HUES6 (cell line): ENCODE measurements around the gene PDX1.

Experiments
- H3K27ac ChIP-seq: 2 replicates; pipeline ENCODE4 v1.7.0; 2013; ENCODE audit warnings: low read depth, mild to moderate bottlenecking, low read length, inconsistent platforms
- H3K27me3 ChIP-seq: 2 replicates; pipeline ENCODE4 v1.6.1; 2013; ENCODE audit warnings: low read length; ENCODE audit not compliant: control insufficient read depth, insufficient read depth
- H3K36me3 ChIP-seq: 2 replicates; pipeline ENCODE4 v1.6.1; 2013; ENCODE audit warnings: low read length; ENCODE audit not compliant: control insufficient read depth, insufficient read depth
- H3K4me1 ChIP-seq: 2 replicates; pipeline ENCODE4 v1.6.1; 2013; ENCODE audit warnings: low read length; ENCODE audit not compliant: control insufficient read depth, insufficient read depth
- H3K4me3 ChIP-seq: 2 replicates; pipeline ENCODE4 v1.5.1; 2013; ENCODE audit warnings: low read depth, low read length
- H3K9ac ChIP-seq: one replicate; pipeline ENCODE4 v1.6.1; 2013; ENCODE audit warnings: mild to moderate bottlenecking, low read length
- H3K9me3 ChIP-seq: 2 replicates; pipeline ENCODE4 v1.6.1; 2013; ENCODE audit warnings: low read depth, low read length; ENCODE audit not compliant: control insufficient read depth, insufficient read depth

PDX1 gene

DNA sequence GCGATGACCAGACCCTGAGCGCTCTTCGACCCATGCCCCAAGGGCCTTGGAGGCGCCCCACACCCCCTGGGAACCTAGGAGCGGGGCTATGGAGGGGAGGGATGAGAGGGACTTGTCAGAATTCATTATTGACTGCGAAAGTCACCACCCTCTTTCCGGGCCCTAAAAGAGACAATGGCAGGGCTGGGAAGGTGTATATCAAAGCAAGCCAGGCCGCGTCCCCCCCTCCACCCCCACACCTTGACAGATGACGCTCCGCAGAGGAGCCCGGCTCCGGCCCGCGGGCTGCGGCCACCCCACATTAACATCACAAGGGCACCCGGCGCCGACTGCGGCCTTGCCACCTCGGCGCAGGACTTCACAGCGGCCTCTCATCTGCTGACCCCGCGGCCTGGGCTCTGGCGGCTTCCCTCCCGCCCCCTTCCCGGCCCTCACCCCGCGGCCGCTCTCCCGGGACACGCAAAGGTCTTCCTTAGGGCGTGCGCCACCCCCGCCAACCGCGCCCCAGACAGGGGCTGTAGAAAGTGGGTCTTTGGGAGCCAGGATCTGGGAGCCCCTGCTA, 46.9 kb downstream of the PDX1 start:
- H3K36me3 ChIP-seq: no peaks in the 10 kb centered on the region
- H3K9ac ChIP-seq: peak overlapping the region; percentile 97
- H3K4me1 ChIP-seq: peaks cover 77% of the 10 kb centered on the region
- H3K27ac ChIP-seq: peak overlapping the region; percentile 15; the same call in 1 of the 2 replicates
- peak overlapping the region; percentile 80 for H3K4me3 ChIP-seq
- peaks cover 100% of the 10 kb centered on the region for H3K27me3 ChIP-seq
- H3K9me3 ChIP-seq: no peaks in the 10 kb centered on the region

GRCh38 chr13:27967203-27967735, 47.5 kb downstream of the PDX1 start:
- Histone ChIP-seq H3K4me1 (peaks cover 77% of the 10 kb centered on the region), H3K4me3 (peak overlapping the region; percentile 80; the same call in 1 of the 2 replicates), H3K9ac (peak overlapping the region; percentile 97), H3K27ac (peak overlapping the region; percentile 15; the same call in 1 of the 2 replicates), H3K36me3 (no peaks in the 10 kb centered on the region), H3K9me3 (no peaks in the 10 kb centered on the region), H3K27me3 (peaks cover 100% of the 10 kb centered on the region)

- Histone ChIP-seq H3K27me3 (peaks cover 100% of the 10 kb centered on the region), H3K9ac (peak overlapping the region; percentile 97), H3K4me3 (peak overlapping the region; percentile 80), H3K27ac (no peak overlapping the region; the same call in 1 of the 2 replicates), H3K4me1 (peaks cover 76% of the 10 kb centered on the region), H3K36me3 (no peaks in the 10 kb centered on the region), H3K9me3 (no peaks in the 10 kb centered on the region)
Observed at GRCh38 chr13:27967736-27968315, 48.0 kb downstream of the PDX1 start.

- Histone ChIP-seq H3K36me3 (no peaks in the 10 kb centered on the region), H3K27me3 (peaks cover 100% of the 10 kb centered on the region), H3K9ac (peak overlapping the region; percentile 97), H3K9me3 (no peaks in the 10 kb centered on the region), H3K4me1 (peaks cover 70% of the 10 kb centered on the region), H3K4me3 (peak overlapping the region; percentile 80), H3K27ac (peak overlapping the region; percentile 54; the same call in 1 of the 2 replicates)
Observed at GRCh38 chr13:27968316-27969081, 48.7 kb downstream of the PDX1 start.

DNA sequence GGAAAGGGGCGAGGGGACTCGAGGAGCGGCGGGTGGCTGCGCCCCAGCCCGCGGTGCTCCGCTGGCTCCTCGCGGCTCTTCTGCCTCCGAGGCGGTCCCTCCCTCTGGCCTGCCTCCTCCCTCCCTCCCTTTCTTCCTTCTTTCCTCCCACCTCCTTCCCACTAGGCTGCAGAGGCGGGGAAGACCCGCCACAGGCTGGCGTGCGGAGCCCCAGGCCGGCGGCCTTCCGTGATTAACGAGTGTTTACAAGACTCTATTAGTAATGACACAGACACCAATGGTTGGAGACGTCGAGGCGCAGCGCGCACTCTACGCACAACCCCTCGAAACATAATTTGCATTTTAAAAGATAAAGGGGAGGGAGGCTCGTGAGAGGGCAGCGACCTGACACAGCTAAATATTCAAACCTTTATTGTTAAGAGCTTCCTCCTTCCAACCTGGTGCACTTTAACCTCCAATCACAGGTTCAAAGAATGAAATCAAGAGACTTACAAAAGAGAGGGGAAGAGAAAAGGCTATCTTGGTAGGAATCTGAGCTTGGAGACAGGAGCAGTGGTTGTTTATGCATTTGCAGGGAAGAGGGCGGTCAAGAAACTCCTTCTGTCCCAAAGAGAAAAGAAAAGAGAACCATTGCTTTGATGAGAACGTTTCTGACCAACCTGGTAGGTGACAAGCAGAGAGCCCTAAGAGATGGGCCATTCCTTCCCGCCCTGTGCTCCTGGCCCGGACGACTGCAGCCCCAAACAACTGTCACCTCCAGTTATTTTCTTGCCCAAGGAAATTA, 49.5 kb downstream of the PDX1 start, which contains the start of gene CDX2:
CDX2 (minus strand) TSS at position 234 of the 784 bp plus-strand sequence. CDS start 309 bp downstream, outside the sequence.
- Histone ChIP-seq H3K9me3 (no peaks in the 10 kb centered on the region), H3K27ac (peak within 1 kb of the TSS; percentile 54; the same call in 1 of the 2 replicates), H3K27me3 (peaks cover 100% of the 10 kb centered on the region), H3K4me1 (peaks cover 69% of the 10 kb centered on the region), H3K4me3 (peak within 1 kb of the TSS; percentile 80), H3K36me3 (no peaks in the 10 kb centered on the region), H3K9ac (peak within 1 kb of the TSS; percentile 97)

GRCh38 chr13:27969866-27970229, 50.0 kb downstream of the PDX1 start:
- peak overlapping the region; percentile 52 for H3K9ac ChIP-seq
- peak overlapping the region; percentile 80; the same call in 1 of the 2 replicates for H3K4me3 ChIP-seq
- H3K27me3 ChIP-seq: peaks cover 100% of the 10 kb centered on the region
- no peaks in the 10 kb centered on the region for H3K9me3 ChIP-seq
- H3K36me3 ChIP-seq: no peaks in the 10 kb centered on the region
- no peak overlapping the region for H3K27ac ChIP-seq
- peaks cover 66% of the 10 kb centered on the region for H3K4me1 ChIP-seq

DNA sequence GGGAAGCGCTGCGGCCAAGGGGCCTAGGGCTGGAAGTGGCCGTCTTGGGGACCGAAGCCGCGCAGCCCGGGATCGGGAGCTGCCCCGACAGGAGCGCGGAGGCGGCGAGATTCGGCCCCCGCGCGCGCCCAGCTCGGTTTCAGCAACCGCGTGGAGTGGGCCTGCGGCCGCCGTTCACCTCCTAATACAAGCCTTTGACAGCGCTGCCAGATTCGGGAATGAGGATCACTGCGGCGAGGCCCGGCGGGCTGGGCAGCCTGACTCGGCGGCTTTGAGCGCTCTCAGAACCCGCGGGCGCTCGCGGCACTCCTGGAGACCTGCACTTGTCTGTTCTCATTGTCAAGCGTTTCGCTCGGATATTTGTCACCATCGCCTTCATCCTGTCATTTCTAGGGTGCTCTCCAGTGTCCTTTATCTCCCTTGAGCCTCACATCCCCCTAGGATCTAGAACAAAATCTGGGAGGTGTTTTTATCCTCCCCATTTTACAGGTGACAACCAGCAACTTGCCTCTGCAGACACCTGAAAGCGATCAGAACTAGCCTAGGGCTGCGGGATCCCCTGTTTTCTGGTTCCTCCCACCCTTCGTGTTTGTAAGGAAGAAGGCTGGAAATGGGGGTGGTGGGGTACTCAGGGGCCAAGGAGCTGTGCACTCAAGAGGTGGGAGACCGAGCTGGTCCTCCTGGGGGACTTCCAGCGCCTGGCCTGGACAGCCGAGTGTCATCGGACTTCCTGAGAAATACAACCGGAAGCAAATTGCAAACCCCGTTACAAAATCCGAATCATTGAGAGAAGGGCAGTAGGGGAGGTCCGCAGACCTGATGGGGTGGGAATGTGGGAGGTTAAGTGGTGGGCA, 50.8 kb downstream of the PDX1 start:
- H3K9ac ChIP-seq: peak overlapping the region; percentile 52
- no peaks in the 10 kb centered on the region for H3K36me3 ChIP-seq
- peaks cover 61% of the 10 kb centered on the region for H3K4me1 ChIP-seq
- no peaks in the 10 kb centered on the region for H3K9me3 ChIP-seq
- H3K27me3 ChIP-seq: peaks cover 100% of the 10 kb centered on the region
- H3K27ac ChIP-seq: no peak overlapping the region
- peak overlapping the region; percentile 80; the same call in 1 of the 2 replicates for H3K4me3 ChIP-seq

GRCh38 chr13:27971236-27971645, 51.4 kb downstream of the PDX1 start:
- H3K27me3 ChIP-seq: peaks cover 100% of the 10 kb centered on the region
- no peaks in the 10 kb centered on the region for H3K9me3 ChIP-seq
- peak overlapping the region; percentile 80; the same call in 1 of the 2 replicates for H3K4me3 ChIP-seq
- H3K4me1 ChIP-seq: peaks cover 64% of the 10 kb centered on the region
- no peaks in the 10 kb centered on the region for H3K36me3 ChIP-seq
- peak overlapping the region; percentile 52 for H3K9ac ChIP-seq
- no peak overlapping the region; the same call in 1 of the 2 replicates for H3K27ac ChIP-seq

- H3K9ac ChIP-seq: peak overlapping the region; percentile 40
- no peaks in the 10 kb centered on the region for H3K36me3 ChIP-seq
- peaks cover 61% of the 10 kb centered on the region for H3K4me1 ChIP-seq
- peaks cover 100% of the 10 kb centered on the region for H3K27me3 ChIP-seq
- H3K4me3 ChIP-seq: peak overlapping the region; percentile 80; the same call in 1 of the 2 replicates
- no peak overlapping the region; the same call in 1 of the 2 replicates for H3K27ac ChIP-seq
- no peaks in the 10 kb centered on the region for H3K9me3 ChIP-seq
Observed at GRCh38 chr13:27971776-27972477, 52.1 kb downstream of the PDX1 start.
